Vagina (tissue), 2 donors: ENCODE measurements around the gene ILK.

Experiments used
- CTCF ChIP-seq, 3 experiments: fragments of 450-650 bp in 2 of 3; fragments of 200-600 bp in 1 of 3; sonication (generic) in 1 of 3; IDR thresholded peaks; one replicate each; pipeline ENCODE4 v1.5.1; 2017 to 2019; ENCODE audit warnings: antibody characterized with exemption in 3 of 3, mild to moderate bottlenecking in 2 of 3, moderate library complexity in 2 of 3
- POLR2A ChIP-seq, 2 donors: fragments of 450-650 bp; IDR thresholded peaks; one replicate each; pipeline ENCODE4 v1.6.1; 2017; ENCODE audit warnings: antibody characterized with exemption in 2 of 2, mild to moderate bottlenecking in 2 of 2, moderate library complexity in 2 of 2
- POLR2AphosphoS5 ChIP-seq, 2 donors: sonication (generic); formaldehyde crosslinking; IDR thresholded peaks; one replicate each; pipeline ENCODE4 v1.9.0; 2017; ENCODE audit warnings: antibody characterized with exemption in 2 of 2, mild to moderate bottlenecking in 2 of 2, low read depth in 1 of 2; ENCODE audit not compliant: insufficient read depth in 1 of 2

GRCh38 chr11:6626971-6627761, 23.6 kb downstream of the ILK start:
- no peak for TF ChIP-seq POLR2AphosphoS5 (IDR thresholded peaks at IDR 0.05; ENCODE audit: insufficient read depth in 1 of 2, low read depth in 1 of 2)
- TF ChIP-seq CTCF (IDR thresholded peaks at IDR 0.05): no peak
- no peak for TF ChIP-seq POLR2A (IDR thresholded peaks at IDR 0.05)
